Measurements from ENCODE around the gene SLIT2.

Gene SLIT2

GRCh38 chr4:20253283-20253734, 1.6 kb downstream of the SLIT2 start:
- no peaks in the 10 kb centered on the region for H3K9me3 ChIP-seq (ENCODE audit: control insufficient read depth, low read length)
- peaks cover 31% of the 10 kb centered on the region for H3K4me1 ChIP-seq (ENCODE audit: control insufficient read depth, insufficient read depth, low read length)
- H3K9ac ChIP-seq (ENCODE audit: low read length): peak overlapping the region; percentile 82
- H3K27me3 ChIP-seq (replicated peaks; ENCODE audit: control insufficient read depth, insufficient read depth, low read length): no peaks in the 10 kb centered on the region
- H3K4me3 ChIP-seq (ENCODE audit: low read length): peak overlapping the region; percentile 90
- H3K36me3 ChIP-seq (ENCODE audit: control insufficient read depth, insufficient read depth, low read length, severe bottlenecking): no peaks in the 10 kb centered on the region
- DNase-seq (ENCODE audit: low read depth): no peak

GRCh38 chr4:20253735-20254409, 2.2 kb downstream of the SLIT2 start:
- Histone ChIP-seq H3K9me3 (ENCODE audit: control insufficient read depth, low read length) (no peaks in the 10 kb centered on the region), H3K27me3 (replicated peaks; ENCODE audit: control insufficient read depth, insufficient read depth, low read length) (no peaks in the 10 kb centered on the region), H3K9ac (ENCODE audit: low read length) (peak overlapping the region; percentile 82), H3K4me1 (ENCODE audit: control insufficient read depth, insufficient read depth, low read length) (peaks cover 36% of the 10 kb centered on the region), H3K36me3 (ENCODE audit: control insufficient read depth, insufficient read depth, low read length, severe bottlenecking) (no peaks in the 10 kb centered on the region), H3K4me3 (ENCODE audit: low read length) (peak overlapping the region; percentile 90)
- DNase-seq (ENCODE audit: low read depth): peak; percentile 66

DNA sequence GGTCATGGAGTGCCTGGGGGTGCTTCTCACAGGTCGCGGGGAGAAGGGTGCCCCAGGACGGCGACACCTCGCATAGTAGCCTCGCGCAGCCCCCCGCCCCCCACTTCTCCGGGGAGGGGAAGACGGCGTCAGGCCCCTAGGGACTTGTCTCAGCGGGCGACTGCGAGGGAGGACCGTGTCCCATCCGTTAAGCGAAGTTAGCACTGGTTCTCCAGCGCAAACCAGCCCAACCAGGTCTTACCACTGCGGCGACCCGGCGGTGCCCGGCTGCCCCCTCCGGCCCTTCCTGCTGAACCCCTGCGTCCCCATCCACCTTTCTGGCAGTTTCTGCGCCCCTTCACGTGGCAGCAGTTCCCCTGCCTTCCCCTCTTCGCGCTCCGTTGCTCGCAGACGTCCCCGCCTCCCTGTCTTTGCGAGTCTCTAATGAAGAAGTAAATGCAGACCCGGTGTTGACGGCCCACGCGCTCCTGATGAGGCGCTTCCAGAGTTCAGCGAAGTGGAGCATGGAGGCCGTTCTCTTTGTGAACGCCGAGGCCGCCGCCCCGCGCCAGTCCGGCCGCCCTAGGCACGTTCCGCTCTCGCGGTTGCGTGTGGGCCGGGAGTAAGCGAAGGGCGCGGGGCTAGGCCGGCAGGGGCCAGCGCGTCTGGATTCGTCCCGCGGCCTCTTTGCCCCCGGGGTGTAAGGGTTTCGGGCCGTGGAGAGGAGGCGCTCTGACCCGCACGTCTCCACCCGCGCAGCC, 3.0 kb downstream of the SLIT2 start:
- no peaks in the 10 kb centered on the region for H3K9me3 ChIP-seq (ENCODE audit: control insufficient read depth, low read length)
- H3K9ac ChIP-seq (ENCODE audit: low read length): peak overlapping the region; percentile 82
- no peaks in the 10 kb centered on the region for H3K36me3 ChIP-seq (ENCODE audit: control insufficient read depth, insufficient read depth, low read length, severe bottlenecking)
- DNase-seq (ENCODE audit: low read depth): peak; percentile 76
- H3K4me1 ChIP-seq (ENCODE audit: control insufficient read depth, insufficient read depth, low read length): peaks cover 44% of the 10 kb centered on the region
- H3K27me3 ChIP-seq (replicated peaks; ENCODE audit: control insufficient read depth, insufficient read depth, low read length): no peaks in the 10 kb centered on the region
- H3K4me3 ChIP-seq (ENCODE audit: low read length): peak overlapping the region; percentile 90

GRCh38 chr4:20255251-20255586, 3.5 kb downstream of the SLIT2 start:
- Histone ChIP-seq H3K4me1 (ENCODE audit: control insufficient read depth, insufficient read depth, low read length) (peaks cover 50% of the 10 kb centered on the region), H3K9me3 (ENCODE audit: control insufficient read depth, low read length) (no peaks in the 10 kb centered on the region), H3K27me3 (replicated peaks; ENCODE audit: control insufficient read depth, insufficient read depth, low read length) (no peaks in the 10 kb centered on the region), H3K36me3 (ENCODE audit: control insufficient read depth, insufficient read depth, low read length, severe bottlenecking) (no peaks in the 10 kb centered on the region), H3K9ac (ENCODE audit: low read length) (peak overlapping the region; percentile 82), H3K4me3 (ENCODE audit: low read length) (peak overlapping the region; percentile 90)
- DNase-seq (ENCODE audit: low read depth): no peak

DNA sequence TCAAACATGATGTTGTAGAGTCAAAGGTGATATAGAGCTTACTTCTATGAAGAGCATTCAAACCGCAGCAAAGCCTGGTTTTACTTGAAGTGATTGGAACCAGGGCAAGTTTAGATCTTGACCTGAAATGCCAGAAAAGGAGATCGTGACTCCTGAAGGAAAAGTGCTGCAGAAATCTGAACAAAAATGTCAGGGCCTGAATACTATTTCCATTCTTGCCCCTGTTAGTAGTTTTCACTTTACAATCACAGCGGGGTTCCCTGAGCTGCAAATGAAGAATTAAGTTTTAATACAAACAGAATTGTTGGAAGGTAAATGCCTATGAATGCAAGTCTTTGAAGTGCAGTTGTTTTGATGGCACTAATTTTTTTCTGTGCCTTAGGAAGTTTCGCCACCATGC, 4.1 kb downstream of the SLIT2 start:
- peak; percentile 46 for DNase-seq (ENCODE audit: low read depth)
- Histone ChIP-seq H3K4me1 (ENCODE audit: control insufficient read depth, insufficient read depth, low read length) (peaks cover 50% of the 10 kb centered on the region), H3K4me3 (ENCODE audit: low read length) (peak overlapping the region; percentile 90), H3K9ac (ENCODE audit: low read length) (peak overlapping the region; percentile 82), H3K36me3 (ENCODE audit: control insufficient read depth, insufficient read depth, low read length, severe bottlenecking) (no peaks in the 10 kb centered on the region), H3K27me3 (replicated peaks; ENCODE audit: control insufficient read depth, insufficient read depth, low read length) (no peaks in the 10 kb centered on the region), H3K9me3 (ENCODE audit: control insufficient read depth, low read length) (no peaks in the 10 kb centered on the region)

GRCh38 chr4:20256381-20256881, 4.7 kb downstream of the SLIT2 start:
- H3K4me3 ChIP-seq (ENCODE audit: low read length): peak overlapping the region; percentile 90
- no peaks in the 10 kb centered on the region for H3K36me3 ChIP-seq (ENCODE audit: control insufficient read depth, insufficient read depth, low read length, severe bottlenecking)
- no peaks in the 10 kb centered on the region for H3K9me3 ChIP-seq (ENCODE audit: control insufficient read depth, low read length)
- peak overlapping the region; percentile 82 for H3K9ac ChIP-seq (ENCODE audit: low read length)
- peaks cover 50% of the 10 kb centered on the region for H3K4me1 ChIP-seq (ENCODE audit: control insufficient read depth, insufficient read depth, low read length)
- peak; percentile 42 for DNase-seq (ENCODE audit: low read depth)
- H3K27me3 ChIP-seq (replicated peaks; ENCODE audit: control insufficient read depth, insufficient read depth, low read length): no peaks in the 10 kb centered on the region

- no peaks in the 10 kb centered on the region for H3K27me3 ChIP-seq (replicated peaks; ENCODE audit: control insufficient read depth, insufficient read depth, low read length)
- no peaks in the 10 kb centered on the region for H3K9me3 ChIP-seq (ENCODE audit: control insufficient read depth, low read length)
- no peak overlapping the region for H3K9ac ChIP-seq (ENCODE audit: low read length)
- peaks cover 46% of the 10 kb centered on the region for H3K4me1 ChIP-seq (ENCODE audit: control insufficient read depth, insufficient read depth, low read length)
- DNase-seq (ENCODE audit: low read depth): peak; percentile 35
- no peaks in the 10 kb centered on the region for H3K36me3 ChIP-seq (ENCODE audit: control insufficient read depth, insufficient read depth, low read length, severe bottlenecking)
- no peak overlapping the region for H3K4me3 ChIP-seq (ENCODE audit: low read length)
Observed at GRCh38 chr4:20259707-20260106, 8.0 kb downstream of the SLIT2 start.

DNA sequence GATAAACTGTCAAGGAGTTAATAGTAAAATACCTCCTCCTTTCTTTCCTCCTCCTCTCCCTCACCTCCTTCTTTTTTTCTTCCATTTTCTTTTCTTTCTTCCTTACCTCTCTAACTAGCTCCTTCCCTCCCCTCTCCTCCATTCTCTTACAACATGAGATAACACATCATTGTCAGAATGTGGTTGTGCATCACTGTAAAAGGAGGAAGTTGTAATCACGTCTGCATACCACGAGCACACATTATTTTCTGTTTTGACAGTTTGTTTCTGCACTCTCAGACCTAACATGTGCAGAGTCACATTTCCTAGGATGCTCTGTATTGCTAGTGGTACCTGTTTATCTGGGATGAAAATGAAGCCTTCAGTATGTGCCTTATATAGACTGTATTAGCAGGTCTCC, 9.1 kb downstream of the SLIT2 start:
- Histone ChIP-seq H3K36me3 (ENCODE audit: control insufficient read depth, insufficient read depth, low read length, severe bottlenecking) (no peaks in the 10 kb centered on the region), H3K9me3 (ENCODE audit: control insufficient read depth, low read length) (no peaks in the 10 kb centered on the region), H3K9ac (ENCODE audit: low read length) (no peak overlapping the region), H3K27me3 (replicated peaks; ENCODE audit: control insufficient read depth, insufficient read depth, low read length) (no peaks in the 10 kb centered on the region), H3K4me3 (ENCODE audit: low read length) (no peak overlapping the region), H3K4me1 (ENCODE audit: control insufficient read depth, insufficient read depth, low read length) (peaks cover 46% of the 10 kb centered on the region)
- no peak for DNase-seq (ENCODE audit: low read depth)

DNA sequence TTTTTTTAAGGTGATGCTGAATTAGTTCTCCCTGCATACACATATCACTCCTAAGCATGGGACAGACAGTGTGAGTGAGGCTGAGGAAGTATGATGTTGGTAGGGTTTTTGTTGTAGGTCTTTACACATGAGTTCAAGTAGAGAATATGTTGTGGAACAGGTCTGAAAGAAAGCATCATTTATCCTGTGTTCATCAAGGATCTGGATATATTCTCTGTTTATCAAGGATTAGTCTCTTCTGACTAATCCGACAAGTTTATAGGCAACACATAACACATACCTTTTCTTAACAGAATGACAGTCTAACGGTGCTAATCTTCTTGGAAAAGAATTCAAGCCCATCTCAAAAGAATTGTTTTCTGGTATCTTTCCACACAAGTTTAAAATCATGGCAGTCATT, 10.5 kb downstream of the SLIT2 start:
- H3K9ac ChIP-seq (ENCODE audit: low read length): no peak overlapping the region
- no peaks in the 10 kb centered on the region for H3K9me3 ChIP-seq (ENCODE audit: control insufficient read depth, low read length)
- no peak for DNase-seq (ENCODE audit: low read depth)
- H3K4me1 ChIP-seq (ENCODE audit: control insufficient read depth, insufficient read depth, low read length): peaks cover 46% of the 10 kb centered on the region
- no peaks in the 10 kb centered on the region for H3K27me3 ChIP-seq (replicated peaks; ENCODE audit: control insufficient read depth, insufficient read depth, low read length)
- H3K36me3 ChIP-seq (ENCODE audit: control insufficient read depth, insufficient read depth, low read length, severe bottlenecking): no peaks in the 10 kb centered on the region
- H3K4me3 ChIP-seq (ENCODE audit: low read length): no peak overlapping the region

GRCh38 chr4:20264688-20265087, 13.0 kb downstream of the SLIT2 start:
- no peaks in the 10 kb centered on the region for H3K27me3 ChIP-seq (replicated peaks; ENCODE audit: control insufficient read depth, insufficient read depth, low read length)
- H3K4me1 ChIP-seq (ENCODE audit: control insufficient read depth, insufficient read depth, low read length): peaks cover 28% of the 10 kb centered on the region
- no peaks in the 10 kb centered on the region for H3K9me3 ChIP-seq (ENCODE audit: control insufficient read depth, low read length)
- no peak overlapping the region for H3K9ac ChIP-seq (ENCODE audit: low read length)
- H3K4me3 ChIP-seq (ENCODE audit: low read length): no peak overlapping the region
- H3K36me3 ChIP-seq (ENCODE audit: control insufficient read depth, insufficient read depth, low read length, severe bottlenecking): no peaks in the 10 kb centered on the region
- DNase-seq (ENCODE audit: low read depth): no peak

GRCh38 chr4:20265726-20266125, 14.0 kb downstream of the SLIT2 start:
- Histone ChIP-seq H3K4me1 (ENCODE audit: control insufficient read depth, insufficient read depth, low read length) (peaks cover 23% of the 10 kb centered on the region), H3K36me3 (ENCODE audit: control insufficient read depth, insufficient read depth, low read length, severe bottlenecking) (no peaks in the 10 kb centered on the region)
- no peak for DNase-seq (ENCODE audit: low read depth)

More at GRCh38 chr4:20265726-20266125, 14.0 kb downstream of the SLIT2 start:
- Histone ChIP-seq H3K9me3 (ENCODE audit: control insufficient read depth, low read length) (no peaks in the 10 kb centered on the region), H3K9ac (ENCODE audit: low read length) (no peak overlapping the region), H3K27me3 (replicated peaks; ENCODE audit: control insufficient read depth, insufficient read depth, low read length) (no peaks in the 10 kb centered on the region), H3K4me3 (ENCODE audit: low read length) (no peak overlapping the region)
